GM12874 (cell line): Measurements from ENCODE around the gene CHRNA5.

Source experiments
- TF ChIP-seq, protein P1 (sequence below): IDR thresholded peaks from 2 replicates; pipeline ENCODE4 v1.5.1; 2011; ENCODE audit warnings: low read depth, mild to moderate bottlenecking, control low read depth, low read length, moderate library complexity; ENCODE audit not compliant: insufficient read depth

CHRNA5 gene

DNA sequence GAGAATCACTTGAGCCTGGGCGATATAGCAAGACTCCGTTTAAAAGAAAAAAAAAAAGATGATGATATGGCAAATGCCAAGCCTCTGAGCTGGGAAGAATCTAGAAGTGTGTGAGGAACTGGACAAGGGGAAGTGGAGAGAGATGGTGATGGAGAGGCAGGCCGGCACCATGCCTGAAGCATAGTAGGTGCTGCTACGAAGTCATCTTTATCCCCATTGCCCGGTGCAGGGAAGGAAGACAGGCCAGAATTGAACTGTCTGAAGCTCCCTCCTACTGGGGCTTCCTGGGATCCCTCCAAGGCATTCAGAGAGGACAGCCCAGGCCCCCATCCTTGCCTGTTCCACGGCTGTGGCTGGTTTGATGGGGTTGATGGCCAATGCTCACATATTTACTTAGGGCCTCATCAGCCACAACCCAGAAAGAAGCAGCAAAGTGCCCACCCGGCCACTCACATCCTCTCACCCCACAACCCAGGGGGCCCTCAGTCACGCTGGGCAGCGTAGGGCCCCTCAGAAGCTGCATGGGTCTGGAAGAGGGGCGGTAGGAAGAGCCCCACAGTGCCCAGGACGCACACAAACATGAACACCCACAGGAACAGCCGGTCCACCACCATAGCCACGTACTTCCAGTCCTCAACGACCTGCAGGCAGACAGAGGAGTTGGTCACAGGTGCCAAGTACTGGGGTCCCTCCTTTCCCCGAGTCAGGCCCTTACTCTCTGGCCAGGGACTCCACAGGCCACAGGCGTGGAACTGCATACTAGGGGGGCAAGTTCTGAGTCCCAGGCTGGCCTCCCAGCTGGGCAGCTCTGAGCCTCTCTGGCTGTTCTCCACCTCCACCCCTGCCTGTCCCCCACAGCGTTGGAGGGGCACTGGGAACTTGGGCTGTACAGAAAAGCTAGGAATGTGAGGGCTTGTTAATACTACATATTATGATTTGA is 59.6 kb downstream of the CHRNA5 start:
- TF ChIP-seq, protein P1, sequence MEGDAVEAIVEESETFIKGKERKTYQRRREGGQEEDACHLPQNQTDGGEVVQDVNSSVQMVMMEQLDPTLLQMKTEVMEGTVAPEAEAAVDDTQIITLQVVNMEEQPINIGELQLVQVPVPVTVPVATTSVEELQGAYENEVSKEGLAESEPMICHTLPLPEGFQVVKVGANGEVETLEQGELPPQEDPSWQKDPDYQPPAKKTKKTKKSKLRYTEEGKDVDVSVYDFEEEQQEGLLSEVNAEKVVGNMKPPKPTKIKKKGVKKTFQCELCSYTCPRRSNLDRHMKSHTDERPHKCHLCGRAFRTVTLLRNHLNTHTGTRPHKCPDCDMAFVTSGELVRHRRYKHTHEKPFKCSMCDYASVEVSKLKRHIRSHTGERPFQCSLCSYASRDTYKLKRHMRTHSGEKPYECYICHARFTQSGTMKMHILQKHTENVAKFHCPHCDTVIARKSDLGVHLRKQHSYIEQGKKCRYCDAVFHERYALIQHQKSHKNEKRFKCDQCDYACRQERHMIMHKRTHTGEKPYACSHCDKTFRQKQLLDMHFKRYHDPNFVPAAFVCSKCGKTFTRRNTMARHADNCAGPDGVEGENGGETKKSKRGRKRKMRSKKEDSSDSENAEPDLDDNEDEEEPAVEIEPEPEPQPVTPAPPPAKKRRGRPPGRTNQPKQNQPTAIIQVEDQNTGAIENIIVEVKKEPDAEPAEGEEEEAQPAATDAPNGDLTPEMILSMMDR: no peak

DNA sequence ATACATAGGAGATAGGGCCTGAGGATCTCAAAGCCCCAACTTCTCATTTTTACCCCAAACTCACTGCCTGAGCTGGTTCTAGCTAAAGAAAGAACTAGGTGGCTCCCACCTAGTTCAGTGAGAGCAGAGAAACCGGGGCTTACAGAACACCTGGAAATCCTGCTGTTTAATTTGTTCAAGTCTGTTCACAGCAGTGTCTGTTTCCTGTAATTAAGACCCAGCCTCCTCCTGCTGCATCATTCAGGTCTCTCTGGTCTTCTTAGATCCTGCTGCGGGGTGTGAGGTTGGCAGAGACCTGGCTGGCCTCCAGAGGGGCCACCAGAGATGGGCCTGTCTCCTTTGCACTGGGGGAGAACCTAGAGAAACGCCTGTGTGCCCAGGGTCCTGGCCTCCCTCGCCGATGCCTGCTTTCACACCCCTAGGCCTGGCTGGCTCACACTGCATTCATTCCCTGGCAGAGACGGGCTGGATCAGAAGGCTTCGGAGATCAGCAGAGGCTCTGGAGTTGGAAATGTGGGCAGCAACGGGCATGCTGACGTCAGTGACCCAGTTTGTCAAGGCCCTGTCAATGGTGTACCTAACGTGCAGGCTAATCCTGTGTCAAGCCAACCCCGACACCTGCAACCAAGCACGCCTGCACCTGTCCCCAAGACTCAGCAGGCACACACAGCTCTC is 60.4 kb downstream of the CHRNA5 start:
- TF ChIP-seq, protein P1: no peak

DNA sequence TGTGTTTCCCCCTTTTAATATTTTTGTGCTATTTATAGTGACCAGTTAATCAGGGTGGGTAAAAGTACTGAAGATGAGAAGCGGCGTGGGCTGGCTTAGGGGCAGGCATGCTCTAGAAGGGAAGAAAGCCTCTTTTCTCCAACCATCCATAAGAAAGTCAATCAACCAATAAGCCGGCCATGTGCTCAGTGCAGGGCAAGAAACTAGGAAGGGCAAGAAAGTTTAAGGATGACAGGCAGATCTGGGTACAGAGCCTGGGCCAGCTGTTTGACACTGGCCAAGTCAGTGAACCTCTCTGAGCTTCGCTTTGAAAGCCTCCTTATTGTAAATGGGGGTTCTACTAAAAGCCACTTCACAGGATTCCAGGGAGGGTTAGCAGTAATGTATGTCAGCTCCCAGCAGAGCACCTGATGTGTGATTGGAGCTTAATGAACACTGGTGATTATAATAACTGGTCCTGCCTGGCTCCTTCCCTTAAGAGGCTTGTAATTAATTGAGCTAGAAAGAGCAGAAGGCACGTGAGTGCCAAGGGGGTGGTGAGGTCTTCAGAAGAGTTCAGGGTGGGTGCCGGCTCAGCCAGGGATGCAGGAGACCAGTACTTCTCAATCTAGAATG is 61.2 kb downstream of the CHRNA5 start:
- TF ChIP-seq, protein P1: no peak

DNA sequence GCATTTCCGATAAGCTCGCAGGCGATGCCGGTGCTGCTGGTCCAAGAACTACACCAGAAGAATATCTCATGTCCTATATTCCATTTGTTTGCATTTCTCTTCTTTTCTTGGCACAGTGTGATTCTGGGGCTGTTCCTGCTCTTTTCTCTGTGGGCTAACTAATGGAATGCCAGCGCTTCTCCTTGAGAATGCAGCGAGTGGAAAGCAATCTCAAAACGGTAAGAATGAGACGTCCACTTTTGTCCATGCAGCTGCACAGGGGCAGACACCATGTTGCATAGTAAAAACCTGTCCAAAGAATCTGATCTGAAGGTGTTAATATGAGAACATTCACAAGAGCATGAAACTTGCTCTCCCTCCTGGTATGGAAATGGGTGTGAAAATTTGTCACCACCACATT is 62.0 kb downstream of the CHRNA5 start:
- TF ChIP-seq, protein P1: no peak

DNA sequence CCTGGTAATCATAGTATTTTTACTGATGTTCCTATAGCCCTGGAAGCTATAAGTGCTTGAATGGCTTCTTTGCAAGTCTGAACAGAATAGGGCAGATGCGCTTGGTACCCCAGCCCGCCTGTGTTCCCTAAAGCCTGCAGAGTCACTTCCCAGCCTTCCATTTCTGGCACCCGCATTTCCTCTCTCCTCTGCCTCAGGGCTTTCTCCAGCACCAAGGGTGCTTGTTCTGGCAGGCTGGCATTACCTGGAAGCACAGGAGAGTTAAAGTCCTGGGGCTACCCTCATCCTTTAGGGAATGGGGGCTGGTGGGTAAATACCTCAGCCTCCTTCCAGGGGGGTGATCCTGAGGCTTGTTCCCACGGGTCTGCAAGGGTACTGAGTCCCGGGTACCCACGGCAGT is 62.9 kb downstream of the CHRNA5 start:
- TF ChIP-seq, protein P1: no peak

DNA sequence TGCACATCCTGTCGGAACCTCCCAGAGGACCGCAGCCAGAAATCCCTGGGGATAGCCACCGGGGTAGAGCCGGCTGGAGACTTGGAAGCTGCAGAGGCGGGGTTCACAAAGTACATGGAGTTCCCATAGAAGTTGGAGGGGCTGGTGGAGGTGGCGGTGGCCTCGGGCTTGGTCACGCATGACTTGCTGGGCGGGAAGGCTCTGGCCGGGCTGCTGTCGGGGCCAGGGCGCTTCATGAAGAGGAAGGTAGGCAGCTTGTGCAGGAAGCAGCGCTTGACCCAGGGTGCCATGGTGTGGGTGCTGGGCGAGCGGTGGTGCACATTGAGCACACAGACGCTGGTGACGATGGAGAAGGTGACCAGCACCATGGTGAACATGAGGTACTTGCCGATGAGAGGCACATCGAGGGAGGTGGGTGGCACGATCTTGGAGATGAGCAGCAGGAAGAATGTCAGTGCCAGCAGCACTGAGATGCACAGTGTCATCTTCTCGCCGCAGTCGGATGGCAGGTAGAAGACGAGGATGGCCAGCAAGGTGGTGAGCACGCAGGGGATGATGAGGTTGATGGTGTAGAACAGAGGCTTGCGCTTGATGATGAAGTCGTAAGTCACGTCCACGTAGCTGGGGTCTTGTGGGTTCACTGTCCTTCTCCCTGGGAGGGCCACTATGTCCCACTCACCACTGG is 63.9 kb downstream of the CHRNA5 start:
- TF ChIP-seq, protein P1: no peak

DNA sequence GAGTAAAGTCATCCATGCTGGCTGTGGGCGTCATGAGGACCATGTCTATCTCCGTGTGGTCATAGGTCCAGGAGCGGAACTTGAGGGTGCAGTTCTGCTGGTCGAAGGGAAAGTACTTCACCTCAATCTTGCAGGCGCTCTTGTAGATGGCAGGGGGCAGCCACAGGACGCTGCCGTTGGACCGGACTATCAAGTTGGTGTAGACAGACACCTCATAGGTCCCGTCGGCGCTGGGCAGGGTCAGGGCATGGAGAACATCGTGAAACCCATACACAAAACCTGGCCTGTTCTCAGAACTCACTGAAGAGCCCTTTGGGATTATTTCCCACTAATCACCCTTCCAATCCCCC is 64.4 kb downstream of the CHRNA5 start:
- TF ChIP-seq, protein P1: no peak
